Ovary (tissue), 3 donors: ENCODE data around the gene SPP1.

Experiments used
- EP300 ChIP-seq: sonication (generic); formaldehyde crosslinking; IDR thresholded peaks from one replicate; pipeline ENCODE4 v1.6.1; 2017; ENCODE audit warnings: antibody characterized with exemption
- TF ChIP-seq, protein P1 (sequence below), 3 donors: fragments of 450-650 bp in 2 of 3; fragments of 200-600 bp in 1 of 3; IDR thresholded peaks; one replicate each; pipeline versions ENCODE4 v1.5.1 to v1.8.0; 2016 to 2022; ENCODE audit warnings: antibody characterized with exemption in 3 of 3, mild to moderate bottlenecking in 1 of 3
- donor health status: DM: no; HTN: no; CAD: no.

DNA sequence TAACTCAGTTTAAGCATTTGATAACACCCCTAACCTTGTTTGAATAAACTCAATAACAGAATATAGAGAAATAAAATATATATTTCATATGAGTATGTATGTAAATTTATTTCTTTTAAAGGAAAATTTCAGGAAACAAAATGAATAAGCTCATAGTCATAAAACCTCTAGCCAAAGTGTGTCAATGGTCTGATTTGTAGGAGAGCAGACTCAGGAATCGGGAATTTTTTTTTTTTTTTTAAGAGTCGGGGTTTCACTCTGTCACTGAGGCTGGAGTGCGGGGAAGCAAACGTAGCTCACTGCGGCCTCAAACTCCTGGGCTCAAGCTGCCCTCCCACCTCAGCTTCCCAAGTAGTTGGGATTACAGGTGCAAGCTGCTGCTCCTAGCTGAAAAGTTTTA is 34.4 kb downstream of the SPP1 start:
- TF ChIP-seq, protein P1, sequence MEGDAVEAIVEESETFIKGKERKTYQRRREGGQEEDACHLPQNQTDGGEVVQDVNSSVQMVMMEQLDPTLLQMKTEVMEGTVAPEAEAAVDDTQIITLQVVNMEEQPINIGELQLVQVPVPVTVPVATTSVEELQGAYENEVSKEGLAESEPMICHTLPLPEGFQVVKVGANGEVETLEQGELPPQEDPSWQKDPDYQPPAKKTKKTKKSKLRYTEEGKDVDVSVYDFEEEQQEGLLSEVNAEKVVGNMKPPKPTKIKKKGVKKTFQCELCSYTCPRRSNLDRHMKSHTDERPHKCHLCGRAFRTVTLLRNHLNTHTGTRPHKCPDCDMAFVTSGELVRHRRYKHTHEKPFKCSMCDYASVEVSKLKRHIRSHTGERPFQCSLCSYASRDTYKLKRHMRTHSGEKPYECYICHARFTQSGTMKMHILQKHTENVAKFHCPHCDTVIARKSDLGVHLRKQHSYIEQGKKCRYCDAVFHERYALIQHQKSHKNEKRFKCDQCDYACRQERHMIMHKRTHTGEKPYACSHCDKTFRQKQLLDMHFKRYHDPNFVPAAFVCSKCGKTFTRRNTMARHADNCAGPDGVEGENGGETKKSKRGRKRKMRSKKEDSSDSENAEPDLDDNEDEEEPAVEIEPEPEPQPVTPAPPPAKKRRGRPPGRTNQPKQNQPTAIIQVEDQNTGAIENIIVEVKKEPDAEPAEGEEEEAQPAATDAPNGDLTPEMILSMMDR (IDR thresholded peaks at IDR 0.05), result no peak
- TF ChIP-seq EP300, result no peak
